Suprapubic skin (tissue), 4 donors: Measurements from ENCODE around the gene CASP4.

Experiments used
- CTCF ChIP-seq, 2 donors: fragments of 200-600 bp in 1 of 2; fragments of 450-650 bp in 1 of 2; sonication (generic) in 1 of 2; IDR thresholded peaks; one replicate each; pipeline ENCODE4 v1.5.1; 2016 to 2019; ENCODE audit warnings: antibody characterized with exemption in 2 of 2, mild to moderate bottlenecking in 1 of 2, moderate library complexity in 1 of 2
- EP300 ChIP-seq: sonication (generic); formaldehyde crosslinking; IDR thresholded peaks from one replicate; pipeline ENCODE4 v1.6.1; 2017; ENCODE audit warnings: antibody characterized with exemption
- POLR2A ChIP-seq, 2 donors: fragments of 450-650 bp; IDR thresholded peaks; one replicate each; pipeline ENCODE4 v1.6.1; 2017; ENCODE audit warnings: antibody characterized with exemption in 2 of 2, mild to moderate bottlenecking in 2 of 2, moderate library complexity in 2 of 2
- POLR2AphosphoS5 ChIP-seq, 3 donors: sonication (generic); formaldehyde crosslinking; IDR thresholded peaks; one replicate each; pipeline ENCODE4 v1.6.1; 2017; ENCODE audit warnings: antibody characterized with exemption in 3 of 3

GRCh38 chr11:104895634-104896033, 72.7 kb downstream of the CASP4 start:
- TF ChIP-seq POLR2A (IDR thresholded peaks at IDR 0.05) (no peak), CTCF (IDR thresholded peaks at IDR 0.05) (no peak), POLR2AphosphoS5 (IDR thresholded peaks at IDR 0.05) (no peak), EP300 (no peak)
